GM23248 (cell line): ENCODE results near the gene AFG3L2. TPM values are rescaled to one million over a fixed set of nuclear protein-coding genes. Genes with fewer than 3 reads are reported as not detected.

Source experiments
- DNase-seq: peaks from one replicate; pipeline ENCODE4 v3.0.0-alpha.2; 2015
- H2AFZ ChIP-seq: fragments of 200-600 bp; sonication (generic); 2 replicates; pipeline ENCODE4 v1.6.1; 2016; ENCODE audit warnings: antibody characterized with exemption
- H3F3A ChIP-seq: fragments of 200-600 bp; sonication (generic); 2 replicates; pipeline ENCODE4 v1.6.1; 2016; ENCODE audit warnings: mild to moderate bottlenecking, antibody characterized with exemption, mixed run types; ENCODE audit not compliant: insufficient read depth
- H3K27ac ChIP-seq: fragments of 200-600 bp; sonication (generic); 2 replicates; pipeline ENCODE4 v1.5.1; 2016; ENCODE audit warnings: mild to moderate bottlenecking
- H3K27me3 ChIP-seq: fragments of 200-600 bp; sonication (generic); replicated peaks from 2 replicates; pipeline ENCODE4 v1.6.1; 2016; ENCODE audit warnings: mild to moderate bottlenecking; ENCODE audit not compliant: insufficient read depth
- H3K36me3 ChIP-seq: fragments of 200-600 bp; sonication (generic); 2 replicates; pipeline ENCODE4 v1.6.1; 2016; ENCODE audit warnings: low read depth, mild to moderate bottlenecking
- H3K4me1 ChIP-seq: fragments of 200-600 bp; sonication (generic); 2 replicates; pipeline ENCODE4 v1.6.1; 2016; ENCODE audit warnings: mild to moderate bottlenecking; ENCODE audit not compliant: insufficient read depth
- H3K4me2 ChIP-seq: fragments of 200-600 bp; sonication (generic); one replicate; pipeline ENCODE4 v1.6.1; 2016; ENCODE audit warnings: mild to moderate bottlenecking; ENCODE audit not compliant: unreplicated experiment
- H3K4me3 ChIP-seq: fragments of 200-600 bp; sonication (generic); 2 replicates; pipeline ENCODE4 v1.5.1; 2016; ENCODE audit warnings: mild to moderate bottlenecking
- H3K79me2 ChIP-seq: fragments of 200-600 bp; sonication (generic); 2 replicates; pipeline ENCODE4 v1.6.1; 2016; ENCODE audit warnings: mild to moderate bottlenecking; ENCODE audit not compliant: insufficient read depth
- H3K9ac ChIP-seq: fragments of 200-600 bp; sonication (generic); 2 replicates; pipeline ENCODE4 v1.6.1; 2016; ENCODE audit warnings: mild to moderate bottlenecking
- H3K9me2 ChIP-seq: fragments of 200-600 bp; sonication (generic); 2 replicates; pipeline ENCODE4 v1.6.1; 2016; ENCODE audit warnings: mixed run types, mild to moderate bottlenecking, moderate library complexity; ENCODE audit not compliant: insufficient read depth
- H3K9me3 ChIP-seq: fragments of 200-600 bp; sonication (generic); one replicate; pipeline ENCODE4 v1.6.1; 2017; ENCODE audit warnings: low read depth
- H4K20me1 ChIP-seq: fragments of 200-600 bp; sonication (generic); 2 replicates; pipeline ENCODE4 v1.6.0; 2016; ENCODE audit not compliant: insufficient read depth
- EZH2 ChIP-seq: fragments of 200-600 bp; sonication (generic); IDR thresholded peaks from 2 replicates; pipeline ENCODE4 v1.6.1; 2018; ENCODE audit warnings: antibody characterized with exemption, mild to moderate bottlenecking; ENCODE audit not compliant: insufficient read depth, poor library complexity, severe bottlenecking
- EZH2phosphoT487 ChIP-seq: fragments of 200-600 bp; sonication (generic); IDR thresholded peaks from 2 replicates; pipeline ENCODE4 v1.6.1; 2018; ENCODE audit warnings: antibody characterized with exemption, moderate library complexity, mild to moderate bottlenecking, low read depth; ENCODE audit not compliant: insufficient read depth
- WGBS, 2 experiments: methylation state at CpG; one replicate each; pipeline ENCODE4 v1.1.6; 2015 to 2017; ENCODE audit warnings: low lambda C conversion rate in 2 of 2, low coverage in 1 of 2; ENCODE audit errors: missing lambda C conversion rate in 2 of 2; 5-methylcytosine and 5-hydroxymethylcytosine counted together
- in situ Hi-C: fragments of 300-500 bp; cut with MboI; formaldehyde crosslinking; loops from 2 replicates; pipeline ENCODE4 v1.15.0; 2020
- polyA plus RNA-seq: library from polyadenylated mRNA; unstranded; fragments of >200 nt; fragmentation: Nextera tagmentation; extraction: Ambion mirVana; gene quantifications from 2 replicates; pipeline ENCODE4 v1.2.1, GENCODE V29; 2016
- total RNA-seq: library from RNA; depleted of rRNA; stranded (reverse); fragments of >200 nt; shearing (Covaris generic); gene quantifications from 2 replicates; pipeline ENCODE4 v1.2.3, GENCODE V29; 2014

AFG3L2 gene
- total and polyA plus RNA-seq, 2 experiments from 2014 or later, result 28.1 to 40.6 TPM

GRCh38 chr18:12373771-12374116 is 3.3 kb downstream of the AFG3L2 start:
- no peak overlapping the region for H2AFZ ChIP-seq
- H3K9me2 ChIP-seq, result no peaks in the 10 kb centered on the region
- no peak for DNase-seq
- H3K27me3 ChIP-seq, result no peaks in the 10 kb centered on the region
- H3F3A ChIP-seq, result peaks cover 11% of the 10 kb centered on the region; the same call in 1 of the 2 replicates
- 0 out of 2 replicates have a peak, but pooled peaks cover 5% of the 10 kb centered on the region for H4K20me1 ChIP-seq
- H3K79me2 ChIP-seq, result peaks cover 77% of the 10 kb centered on the region
- no peak overlapping the region for H3K9ac ChIP-seq
- no peak overlapping the region for H3K4me2 ChIP-seq
- TF ChIP-seq EZH2 (no peak), EZH2phosphoT487 (no peak)
- H3K4me1 ChIP-seq, result peaks cover 10% of the 10 kb centered on the region; the same call in 1 of the 2 replicates
- WGBS, 2 experiments, result 66 to 85% methylated on average over 2 of the region's 2 CpGs
- no peak overlapping the region for H3K27ac ChIP-seq
- no peaks in the 10 kb centered on the region for H3K36me3 ChIP-seq
- in situ Hi-C loops, result no loop called here
- no peak overlapping the region for H3K4me3 ChIP-seq
- H3K9me3 ChIP-seq, result no peaks in the 10 kb centered on the region

GRCh38 chr18:12373116-12373770 is 3.8 kb downstream of the AFG3L2 start:
- Histone ChIP-seq H3K27ac (no peak overlapping the region), H3K9me2 (no peaks in the 10 kb centered on the region), H3K9ac (no peak overlapping the region), H3K4me1 (peaks cover 10% of the 10 kb centered on the region; the same call in 1 of the 2 replicates), H3K79me2 (peaks cover 82% of the 10 kb centered on the region), H3K27me3 (no peaks in the 10 kb centered on the region), H2AFZ (no peak overlapping the region), H3K36me3 (peaks cover 3% of the 10 kb centered on the region; the same call in 1 of the 2 replicates), H3K9me3 (no peaks in the 10 kb centered on the region), H3K4me3 (no peak overlapping the region), H3K4me2 (no peak overlapping the region), H3F3A (peaks cover 11% of the 10 kb centered on the region; the same call in 1 of the 2 replicates), H4K20me1 (0 out of 2 replicates have a peak, but pooled peaks cover 5% of the 10 kb centered on the region)
- TF ChIP-seq EZH2phosphoT487, result no peak
- no peak for TF ChIP-seq EZH2
- in situ Hi-C loops, result no loop called here
- WGBS, 2 experiments, result 91 to 95% methylated on average over 4 of the region's 4 CpGs
- peak; percentile 14 for DNase-seq

GRCh38 chr18:12372406-12372805 is 4.6 kb downstream of the AFG3L2 start:
- H3K4me3 ChIP-seq, result no peak overlapping the region
- TF ChIP-seq EZH2 (no peak), EZH2phosphoT487 (no peak)
- peaks cover 91% of the 10 kb centered on the region for H3K79me2 ChIP-seq
- no peaks in the 10 kb centered on the region for H3K9me2 ChIP-seq
- no peak for DNase-seq
- WGBS, 2 experiments, result 64 to 66% methylated on average over 3 of the region's 3 CpGs
- H4K20me1 ChIP-seq, result 0 out of 2 replicates have a peak, but pooled peaks cover 5% of the 10 kb centered on the region
- H3K4me2 ChIP-seq, result no peak overlapping the region
- H3K4me1 ChIP-seq, result peaks cover 10% of the 10 kb centered on the region; the same call in 1 of the 2 replicates
- in situ Hi-C loops, result no loop called here
- no peaks in the 10 kb centered on the region for H3K27me3 ChIP-seq
- peaks cover 5% of the 10 kb centered on the region; the same call in 1 of the 2 replicates for H3F3A ChIP-seq
- no peaks in the 10 kb centered on the region for H3K9me3 ChIP-seq
- no peak overlapping the region for H3K9ac ChIP-seq
- H3K36me3 ChIP-seq, result peaks cover 4% of the 10 kb centered on the region; the same call in 1 of the 2 replicates
- H2AFZ ChIP-seq, result no peak overlapping the region
- no peak overlapping the region for H3K27ac ChIP-seq

- in situ Hi-C loops, result no loop called here
- Histone ChIP-seq H3K27ac (no peak overlapping the region), H3K9ac (no peak overlapping the region), H3K4me3 (no peak overlapping the region), H3K4me2 (no peak overlapping the region), H2AFZ (no peak overlapping the region), H3F3A (peaks cover 5% of the 10 kb centered on the region; the same call in 1 of the 2 replicates), H3K9me2 (no peaks in the 10 kb centered on the region), H3K27me3 (no peaks in the 10 kb centered on the region), H3K79me2 (peaks cover 99% of the 10 kb centered on the region), H3K4me1 (peaks cover 10% of the 10 kb centered on the region; the same call in 1 of the 2 replicates), H3K36me3 (peaks cover 10% of the 10 kb centered on the region; the same call in 1 of the 2 replicates), H3K9me3 (no peaks in the 10 kb centered on the region), H4K20me1 (0 out of 2 replicates have a peak, but pooled peaks cover 5% of the 10 kb centered on the region)
- 66 to 71% methylated on average over 2 of the region's 2 CpGs for WGBS, 2 experiments
- TF ChIP-seq EZH2phosphoT487, result no peak
- TF ChIP-seq EZH2, result no peak
- DNase-seq, result no peak
Measured at GRCh38 chr18:12371590-12371989, 5.4 kb downstream of the AFG3L2 start.
